Activated T-helper 9 cell treated with anti-CD3 and anti-CD28 coated beads, Interleukin-2, amount 50 U/mL, for 16 hours (primary cell): Measurements from ENCODE around the gene LDLRAD4.

Experiments
- DNase-seq: peaks from one replicate; pipeline ENCODE4 v3.0.0-alpha.2; 2020; ENCODE audit warnings: low read depth

The LDLRAD4 gene

DNA sequence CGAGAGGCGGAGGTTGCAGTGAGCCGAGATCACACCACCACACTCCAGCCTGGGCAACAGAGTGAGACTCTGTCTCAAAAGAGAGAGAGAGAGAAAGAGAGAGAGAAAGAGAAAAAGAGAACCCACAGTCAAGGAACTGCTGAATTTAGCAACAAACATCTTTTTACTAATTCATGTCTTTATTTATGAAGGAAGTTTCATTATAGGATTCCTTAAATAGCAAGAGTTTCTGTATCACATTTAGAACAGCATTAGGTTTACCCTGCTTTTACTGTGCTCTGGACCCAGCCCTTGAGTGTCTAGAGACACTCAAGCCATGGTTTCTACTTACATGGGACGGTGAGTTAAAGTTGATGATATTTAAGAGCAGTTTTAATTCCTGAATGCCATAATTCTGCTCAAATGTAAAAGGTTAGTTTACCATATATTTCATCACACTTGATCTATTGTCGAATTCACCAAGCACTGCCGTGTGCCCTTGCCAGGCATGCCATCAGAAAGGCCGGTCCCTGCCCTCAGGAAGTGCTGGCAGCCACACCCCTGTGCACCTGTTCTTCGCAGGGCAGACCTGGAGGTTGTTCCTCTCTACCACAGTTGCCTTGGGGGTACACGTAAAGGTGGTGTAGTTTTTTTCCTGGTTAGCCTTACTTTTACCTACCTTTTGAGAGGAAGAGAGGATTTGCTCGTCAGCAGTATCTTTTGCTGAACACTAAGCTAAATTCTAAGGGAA, 153.3 kb downstream of the LDLRAD4 start:
- no peak for DNase-seq

DNA sequence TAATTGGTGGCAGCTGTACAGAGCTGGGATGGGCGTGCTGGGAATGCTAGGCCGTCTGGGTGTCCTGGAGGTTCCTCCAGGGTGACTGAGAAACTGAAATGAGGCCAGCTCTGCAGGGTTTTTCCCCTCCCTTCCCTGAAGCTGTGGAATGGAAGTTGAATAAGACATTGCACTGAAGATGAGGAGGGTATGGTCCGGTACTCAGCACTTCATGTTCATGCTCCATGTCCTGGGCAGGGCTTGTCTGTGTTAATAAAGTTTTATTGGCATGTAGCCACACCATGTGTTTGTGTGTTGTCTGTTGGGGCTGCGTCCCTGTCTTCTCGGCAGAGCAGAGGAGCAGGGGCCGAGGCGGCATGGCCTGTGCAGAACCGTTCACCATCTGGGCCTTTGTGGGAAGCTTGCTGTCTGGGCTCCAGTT, 154.0 kb downstream of the LDLRAD4 start:
- DNase-seq: no peak

DNA sequence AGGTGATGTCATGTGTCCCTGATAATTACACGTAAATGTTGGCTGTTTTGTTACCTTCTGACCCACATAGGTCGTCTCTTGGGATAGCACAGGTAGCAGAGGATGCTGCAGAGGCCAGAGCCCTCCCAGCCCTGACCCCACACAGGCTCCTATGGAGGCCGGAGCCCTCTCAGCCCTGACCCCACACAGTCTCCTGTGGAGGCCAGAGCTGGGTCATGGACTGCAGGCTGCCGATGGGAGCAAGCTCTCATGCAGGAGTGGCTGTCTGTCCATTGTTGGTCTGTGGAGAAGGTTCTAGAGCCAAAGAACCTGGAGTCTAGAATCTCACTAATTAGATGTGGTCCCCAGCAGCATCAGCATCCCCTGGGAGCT, 155.5 kb downstream of the LDLRAD4 start:
- no peak for DNase-seq

DNA sequence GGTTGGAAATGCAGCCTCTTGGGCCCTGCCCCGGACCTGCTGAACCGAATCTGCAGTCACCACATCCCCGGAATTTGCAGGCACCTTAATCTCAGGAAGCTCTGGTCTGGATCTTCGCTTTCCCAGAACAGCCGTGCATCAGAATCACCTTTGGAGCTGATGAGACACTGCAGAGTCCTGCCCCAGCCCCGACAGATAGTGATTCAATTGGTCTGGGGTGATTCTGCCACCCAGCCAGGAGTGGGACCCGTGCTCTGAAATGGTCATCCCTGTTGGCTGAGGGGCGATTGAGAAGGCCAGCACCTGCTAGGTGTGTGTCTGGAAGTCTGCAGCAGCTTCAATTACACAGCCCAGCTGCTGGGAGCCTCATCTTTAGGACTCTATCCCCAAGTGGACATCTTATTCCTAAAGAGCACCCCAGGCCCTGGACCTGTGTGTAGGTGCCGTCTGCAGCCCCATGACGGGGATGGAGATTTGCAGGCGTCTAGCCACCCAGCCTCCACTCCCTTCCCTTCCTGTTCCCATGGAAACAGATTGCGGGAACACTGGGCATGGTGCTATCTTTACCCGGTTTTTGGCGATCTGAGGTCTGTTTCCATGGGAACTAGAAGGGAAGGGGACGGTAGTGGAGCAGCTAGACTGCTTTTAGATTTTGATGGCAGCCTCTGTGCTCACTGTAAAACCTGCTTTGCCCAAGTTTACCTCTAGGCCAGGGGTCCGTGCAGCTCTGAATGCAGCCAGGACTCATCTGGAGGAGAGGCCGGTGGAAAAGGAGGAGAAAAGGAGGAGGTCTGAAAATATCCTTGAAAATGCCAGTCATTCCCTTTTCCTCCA, 156.1 kb downstream of the LDLRAD4 start:
- no peak for DNase-seq

DNA sequence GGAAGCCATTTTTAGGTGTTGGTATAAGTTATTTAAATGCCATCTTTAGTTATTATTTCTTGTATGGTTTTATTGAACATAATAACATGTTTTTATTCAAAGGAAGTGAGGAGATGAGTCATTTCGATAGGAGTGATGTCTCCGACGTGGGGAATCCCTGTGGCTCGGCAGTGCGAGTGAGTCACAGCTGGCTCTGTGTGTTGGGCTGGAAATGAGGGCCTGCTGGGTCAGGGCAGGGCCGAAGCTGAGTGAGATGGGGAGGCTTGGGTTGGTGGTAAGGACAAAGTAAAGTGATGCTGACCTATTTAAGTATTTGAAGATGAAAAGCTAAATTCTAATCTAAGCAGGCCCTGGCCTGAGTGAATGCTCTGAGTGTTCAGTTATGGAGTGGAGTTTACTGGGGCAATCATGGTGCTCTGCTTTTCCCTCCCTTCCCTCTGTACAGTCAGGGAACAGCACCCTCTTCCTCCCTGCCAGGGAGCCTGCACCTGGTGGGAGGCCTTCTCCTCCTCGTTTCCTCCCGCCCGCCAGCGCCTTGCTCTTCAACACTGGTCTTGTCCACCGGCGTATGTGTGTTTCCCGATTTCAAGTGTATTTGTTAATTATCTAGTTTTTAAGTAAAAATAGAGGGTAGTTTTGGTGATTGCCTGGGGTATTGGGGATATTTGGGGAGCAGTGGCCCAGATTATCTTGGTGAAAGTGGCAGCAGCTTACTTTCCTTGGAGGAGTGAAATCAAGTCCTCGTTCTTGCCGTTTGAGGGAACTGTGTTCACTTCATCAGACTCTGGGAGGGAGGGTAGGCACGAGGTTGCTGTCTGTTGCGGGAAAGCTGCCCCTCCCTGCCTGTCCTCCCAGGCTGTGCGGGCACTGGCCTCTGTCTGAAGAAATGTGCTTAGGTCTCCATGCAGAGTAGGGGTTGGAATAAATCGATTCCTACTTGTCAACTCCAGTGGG, 157.0 kb downstream of the LDLRAD4 start:
- peak; percentile 75 for DNase-seq

DNA sequence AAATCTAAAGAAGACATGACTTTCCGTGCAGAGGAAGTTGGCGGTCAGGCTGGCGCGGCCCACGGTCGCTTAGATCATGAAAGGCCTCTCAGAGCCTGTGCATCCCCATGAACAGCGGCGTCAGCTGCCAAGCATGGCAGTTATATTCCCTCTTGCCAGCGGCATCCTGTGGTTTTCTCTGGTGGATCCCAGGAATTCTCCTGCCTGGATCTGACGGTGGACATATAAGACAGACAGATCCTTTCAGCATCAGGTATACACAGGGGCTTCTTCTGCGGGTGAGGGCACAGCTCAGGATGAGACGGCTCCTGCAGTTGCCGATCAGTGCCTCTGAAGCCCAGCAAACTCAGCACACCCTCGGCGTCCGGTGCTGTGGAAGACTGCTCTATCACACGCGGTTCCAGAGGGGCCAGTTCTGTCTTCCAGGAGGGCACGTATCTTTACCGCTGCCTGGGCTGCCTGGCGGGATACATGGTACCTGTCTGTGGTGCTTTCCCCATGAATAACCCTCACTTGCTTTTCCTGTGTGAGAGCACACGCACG, 157.8 kb downstream of the LDLRAD4 start:
- DNase-seq: peak; percentile 61

DNA sequence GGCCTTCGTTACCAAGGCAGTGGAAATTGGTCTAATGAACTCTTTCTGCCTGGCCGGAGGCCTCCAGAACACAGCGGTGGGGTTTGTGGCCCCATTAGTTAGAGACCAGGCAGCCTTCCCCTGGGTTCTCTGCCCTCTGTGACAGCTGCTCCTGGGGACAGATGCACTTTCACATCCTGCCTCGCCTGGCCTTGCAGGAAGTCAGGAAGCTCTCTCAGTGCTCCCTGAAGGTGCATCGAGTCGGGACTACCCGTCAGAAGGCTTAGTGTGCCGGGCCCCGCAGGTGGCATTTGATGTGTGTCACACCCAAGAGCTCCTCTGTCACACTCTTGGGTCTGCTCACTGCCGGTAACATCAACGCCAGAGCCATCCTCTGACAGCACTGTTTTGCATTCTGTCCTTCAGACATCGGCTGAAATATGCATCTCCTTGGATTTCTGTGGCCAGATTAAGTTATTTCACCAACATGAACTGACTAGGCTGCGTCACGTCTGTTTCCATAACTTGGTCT, 158.3 kb downstream of the LDLRAD4 start:
- DNase-seq: peak; percentile 60

DNA sequence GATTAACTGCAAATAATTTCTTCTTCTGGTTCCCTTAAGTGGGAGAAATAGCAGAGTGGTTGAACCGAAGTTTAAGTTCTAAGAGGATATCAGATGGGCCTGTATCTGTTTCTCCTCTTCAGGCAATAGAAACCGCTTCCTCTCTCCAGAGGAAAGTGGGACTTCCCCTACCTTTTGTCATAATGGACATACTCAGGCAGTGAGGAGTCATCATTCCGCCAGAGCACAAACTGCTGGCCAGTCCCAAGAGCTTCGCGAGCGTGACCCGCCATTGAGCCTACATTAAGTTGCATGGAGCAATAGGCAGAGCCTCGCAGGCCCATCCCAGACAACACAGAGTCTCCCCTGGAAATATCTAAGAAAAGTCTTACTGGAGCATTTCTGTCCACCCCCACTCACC, 158.9 kb downstream of the LDLRAD4 start:
- DNase-seq: no peak

DNA sequence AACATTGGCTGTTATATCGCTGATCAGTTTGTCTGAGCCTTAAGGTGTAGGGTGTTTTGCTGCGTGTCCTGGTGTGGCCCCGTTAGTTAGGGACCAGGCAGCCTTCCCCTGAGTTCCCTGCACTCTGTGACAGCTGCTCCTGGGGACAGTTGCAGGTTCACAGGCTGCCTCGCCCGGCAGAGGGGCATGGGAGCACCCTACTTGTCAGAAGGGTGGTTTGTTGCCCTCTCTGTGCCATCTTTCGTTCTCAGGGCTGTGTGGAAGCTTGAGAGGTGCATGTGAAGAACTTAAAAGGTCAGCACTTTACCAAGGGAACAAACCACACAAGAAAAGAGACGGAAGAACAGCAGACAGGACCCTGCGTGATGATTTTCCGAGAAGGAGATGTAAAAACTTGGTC, 159.6 kb downstream of the LDLRAD4 start:
- DNase-seq: no peak

DNA sequence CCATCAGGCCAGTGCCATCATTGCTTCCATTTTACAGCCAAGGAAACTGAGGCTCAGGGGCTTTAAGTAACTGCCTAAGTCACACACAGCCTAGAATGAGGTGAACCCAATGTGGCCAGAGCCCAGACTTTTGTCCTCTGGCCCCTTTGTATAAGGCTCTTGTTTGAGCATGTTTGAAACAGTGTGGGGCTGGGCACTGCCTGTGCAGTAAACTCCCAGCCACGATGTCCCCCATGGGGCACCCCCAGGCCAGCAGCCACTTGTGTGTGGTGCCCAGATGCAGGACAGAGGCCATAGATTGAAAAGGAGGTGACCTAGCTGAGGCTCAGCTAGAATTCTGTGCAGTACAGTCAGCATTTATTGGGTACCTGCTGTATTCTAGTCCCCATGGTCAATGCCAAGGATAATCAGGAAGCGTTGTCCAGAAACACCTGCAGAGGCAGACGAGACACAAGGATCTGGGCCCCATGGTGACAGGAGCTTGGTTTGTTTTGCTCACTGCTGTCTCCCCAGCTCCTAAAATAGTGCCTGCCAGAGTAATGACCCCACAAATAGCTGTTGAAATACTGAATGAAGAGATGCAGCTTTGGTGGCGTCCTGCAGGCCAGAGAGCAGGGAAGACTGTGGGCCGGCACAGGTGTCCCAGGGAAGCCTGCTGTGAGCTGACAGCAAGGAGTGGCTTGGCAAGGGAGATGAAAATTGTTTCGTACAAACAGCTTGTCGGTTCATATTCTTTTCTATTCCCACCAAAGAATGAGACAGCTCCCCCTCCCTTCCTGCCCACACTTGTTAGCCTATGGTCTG, 160.7 kb downstream of the LDLRAD4 start:
- no peak for DNase-seq

DNA sequence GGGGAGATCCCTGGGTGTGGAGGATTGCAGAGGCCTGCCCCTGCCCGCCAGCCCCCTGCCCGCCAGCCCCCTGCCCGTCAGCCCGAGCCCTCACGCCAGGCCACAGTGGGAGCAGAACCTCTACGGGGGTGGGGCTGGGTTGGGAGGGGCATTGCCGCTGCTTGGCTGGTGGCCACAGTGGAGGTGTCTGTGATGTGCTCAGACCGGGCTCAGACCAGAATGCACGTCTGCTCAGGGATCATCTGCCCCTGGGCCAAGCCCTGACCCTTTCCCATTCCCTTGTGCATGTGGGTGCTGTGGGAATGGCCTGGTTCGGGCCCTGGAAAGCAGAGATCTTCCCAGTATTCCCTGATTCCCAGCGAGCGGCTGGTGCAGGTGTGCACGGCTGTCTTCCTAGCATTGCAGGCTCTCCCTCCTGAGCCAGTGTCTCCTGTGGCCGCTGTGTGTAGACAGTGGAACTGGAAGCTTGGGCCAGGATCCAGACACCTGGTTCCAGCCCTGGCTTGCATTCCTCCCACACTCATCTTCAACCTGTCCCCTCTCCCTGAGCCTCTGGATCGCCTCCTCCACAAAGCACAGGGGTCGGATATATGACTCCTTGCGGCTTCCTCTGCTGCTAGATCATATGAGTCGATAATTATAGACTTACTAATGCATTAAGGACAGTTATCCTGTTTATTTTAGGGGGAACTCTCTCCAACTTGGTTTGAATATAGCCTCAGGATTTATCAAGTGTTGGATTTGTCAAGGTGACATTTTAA, 161.6 kb downstream of the LDLRAD4 start:
- no peak for DNase-seq

DNA sequence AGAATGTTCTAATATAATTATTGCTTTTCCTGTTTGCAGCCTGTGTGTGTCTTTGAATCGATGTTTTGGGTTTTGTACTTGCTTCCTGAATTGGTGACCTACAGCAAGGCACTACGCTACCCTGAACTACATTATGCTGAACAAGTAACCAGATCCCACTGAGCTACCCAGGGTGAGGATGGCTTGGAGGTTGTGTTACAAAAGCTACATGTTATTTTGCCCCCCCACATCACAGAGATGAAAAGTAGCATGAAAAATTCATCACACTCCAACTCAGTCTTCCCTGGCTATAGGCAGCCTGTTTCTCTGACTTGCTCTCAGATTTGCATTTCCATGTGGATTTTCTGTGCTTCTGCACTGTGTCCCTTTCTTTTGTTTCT, 162.1 kb downstream of the LDLRAD4 start:
- DNase-seq: no peak

DNA sequence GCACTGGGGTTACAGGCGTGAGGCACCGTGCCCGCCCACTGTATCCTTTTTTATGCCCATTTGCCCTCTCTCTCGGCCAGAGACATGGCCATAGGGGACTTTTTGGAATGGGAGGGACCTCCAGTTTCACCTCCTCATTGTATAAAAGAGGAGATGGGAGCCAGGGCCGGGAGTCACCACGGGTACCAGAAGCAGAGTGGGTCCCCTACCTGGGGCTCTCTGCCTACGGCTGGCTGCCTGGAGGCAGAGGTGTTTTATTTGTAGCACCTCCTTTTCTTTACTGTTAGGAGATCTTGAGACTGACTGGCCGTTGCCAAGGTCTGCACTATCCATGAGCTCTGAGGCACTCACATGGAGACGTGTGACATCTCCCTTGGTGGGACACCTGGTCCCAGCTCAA, 162.8 kb downstream of the LDLRAD4 start:
- no peak for DNase-seq

DNA sequence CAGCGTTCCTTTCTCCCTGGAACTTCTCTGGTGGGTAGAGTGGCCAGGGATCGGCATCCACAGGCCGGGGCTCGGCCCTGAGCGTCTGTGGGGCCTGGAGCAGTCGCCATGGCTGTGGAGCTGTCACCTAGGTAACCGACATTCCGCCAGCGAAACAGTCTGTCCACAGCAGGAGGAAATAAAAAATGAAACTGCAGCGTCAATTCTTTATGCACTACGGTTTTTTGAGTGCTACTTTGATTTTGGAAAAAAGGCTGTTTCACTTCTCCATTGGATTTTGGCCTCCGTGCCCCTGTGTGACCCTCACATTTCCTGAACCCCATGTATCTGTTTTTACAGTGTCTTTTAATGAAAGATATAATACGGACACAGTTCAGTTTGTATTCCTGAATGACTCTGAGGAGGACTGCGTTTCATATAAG, 163.4 kb downstream of the LDLRAD4 start:
- DNase-seq: no peak

DNA sequence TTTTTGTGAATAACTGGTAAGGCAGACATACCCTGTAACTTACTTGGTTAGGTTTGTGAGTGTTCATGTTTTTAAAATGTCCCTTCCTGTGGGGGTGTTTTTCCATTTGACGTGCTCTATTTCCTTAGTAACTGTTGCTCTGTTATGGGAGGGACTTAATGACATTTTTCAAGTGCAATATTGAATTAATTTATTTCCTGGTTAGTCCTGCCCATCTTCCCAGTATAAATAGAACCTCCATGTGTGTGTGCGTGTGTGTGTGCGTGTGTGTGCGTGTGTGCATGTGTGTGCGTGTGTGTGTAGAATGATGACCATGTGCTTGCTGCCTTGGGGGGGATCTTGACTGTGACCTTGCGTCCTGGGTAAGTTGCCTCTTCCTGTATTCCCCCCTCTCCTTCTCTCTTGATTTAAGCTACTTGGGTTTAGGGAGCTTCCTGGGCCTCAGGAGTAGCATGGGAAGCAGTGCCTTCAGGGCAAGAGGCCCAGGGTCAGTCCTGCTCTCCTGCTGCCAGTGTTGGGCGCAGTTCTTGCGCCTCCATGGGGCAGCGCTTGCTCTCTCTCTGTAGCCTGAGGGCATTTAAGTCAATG, 163.9 kb downstream of the LDLRAD4 start:
- no peak for DNase-seq

DNA sequence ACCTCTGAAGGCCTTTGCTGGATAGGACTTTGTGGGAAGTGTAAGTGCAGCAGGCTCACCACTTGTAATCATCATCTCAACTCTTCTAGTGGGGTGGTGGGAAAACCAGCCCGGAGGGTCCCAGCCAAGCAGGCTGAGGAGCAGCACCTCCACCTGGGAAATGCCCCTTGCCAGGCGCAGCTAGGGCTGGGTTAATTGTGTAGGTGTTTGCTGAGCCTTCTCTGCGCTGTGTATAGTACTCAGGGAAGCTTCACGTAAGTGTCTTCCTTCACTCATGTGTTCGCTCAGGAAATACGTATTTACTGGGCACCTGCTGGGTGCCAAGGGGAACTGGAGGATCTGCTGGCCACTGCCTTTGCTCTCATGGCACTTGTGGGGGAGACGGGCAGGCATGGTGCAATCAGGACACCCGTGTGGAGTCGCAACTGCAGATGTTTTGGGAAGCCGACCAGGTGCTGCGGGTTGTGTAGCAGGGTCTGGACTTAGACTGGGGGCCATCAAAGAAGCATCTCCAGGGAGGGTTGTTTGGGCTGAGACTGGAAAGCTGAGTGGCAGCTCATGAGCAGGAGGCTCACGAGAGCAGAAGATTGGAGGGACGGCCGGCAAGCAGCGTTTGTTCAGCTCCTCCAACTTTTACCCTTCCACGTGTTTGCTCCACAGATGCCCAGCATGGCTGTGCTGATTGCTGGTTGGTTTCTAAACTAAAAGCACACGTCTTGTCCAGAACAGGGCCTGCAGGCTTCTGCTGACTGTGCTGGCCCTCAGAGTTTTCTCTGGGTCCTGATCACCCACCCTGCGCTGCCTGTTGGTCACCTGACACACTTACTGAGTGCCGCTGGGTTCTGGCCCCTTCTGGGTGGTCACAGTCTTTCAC, 164.6 kb downstream of the LDLRAD4 start:
- no peak for DNase-seq

DNA sequence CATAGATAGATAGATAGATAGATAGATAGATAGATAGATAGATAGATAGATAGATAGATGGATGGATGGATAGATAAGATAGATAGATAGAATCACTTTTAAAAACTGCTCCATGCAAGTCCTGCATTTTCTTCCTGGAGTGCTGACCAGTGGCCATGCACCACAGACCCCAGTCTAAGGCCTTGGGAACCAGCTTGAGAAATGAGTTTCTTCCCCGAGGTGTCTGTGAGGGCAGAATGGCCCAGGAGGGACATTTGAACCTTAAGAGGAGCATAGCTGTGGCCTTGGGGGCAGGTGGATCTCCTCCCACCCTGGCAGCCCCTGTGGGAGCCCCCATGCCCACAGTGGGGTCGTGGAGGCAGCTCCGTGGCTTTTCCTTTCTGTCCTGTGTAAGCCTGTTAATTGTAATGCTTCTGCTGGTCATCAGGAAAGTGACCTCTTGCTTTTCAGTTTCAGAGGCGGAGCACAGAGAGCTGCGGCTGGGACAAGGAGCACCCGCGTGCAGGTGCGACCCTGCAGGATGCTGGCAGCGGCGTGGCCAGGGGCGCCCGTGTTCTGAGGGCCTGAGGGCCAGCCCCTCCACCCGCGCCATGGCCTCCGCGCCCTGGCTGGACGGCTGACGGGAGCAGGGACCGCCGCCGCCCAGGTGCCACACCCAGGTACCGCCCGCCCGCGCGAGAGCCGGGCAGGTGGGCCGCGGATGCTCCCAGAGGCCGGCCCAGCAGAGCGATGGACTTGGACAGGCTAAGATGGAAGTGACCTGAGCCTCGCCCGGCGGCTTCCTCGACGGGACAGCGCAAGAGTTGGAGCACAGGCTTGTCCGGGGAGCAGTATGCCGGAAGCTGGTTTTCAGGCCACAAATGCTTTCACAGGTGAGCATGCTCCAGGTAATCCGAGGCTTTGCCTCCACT, 168.6 kb downstream of the LDLRAD4 start:
- no peak for DNase-seq
